Subcutaneous adipose tissue (tissue), 4 donors: ENCODE results near the gene LZTFL1. TPM values are rescaled to one million over a fixed set of nuclear protein-coding genes. Genes with fewer than 3 reads are reported as not detected.

Source experiments
- CTCF ChIP-seq: fragments of 450-650 bp; IDR thresholded peaks from one replicate; pipeline ENCODE4 v1.5.1; 2016; ENCODE audit warnings: low read depth, mild to moderate bottlenecking, control low read depth, antibody characterized with exemption, moderate library complexity
- total RNA-seq, 4 donors: library from RNA; depleted of rRNA; stranded (reverse); fragments of >200 nt; gene quantifications; one replicate each; pipeline ENCODE4 v1.1.0, GENCODE V29; 2016

Gene LZTFL1
- total RNA-seq, 4 donors from 2014 or later = 8.3 to 14.8 (median 9.2) TPM

DNA sequence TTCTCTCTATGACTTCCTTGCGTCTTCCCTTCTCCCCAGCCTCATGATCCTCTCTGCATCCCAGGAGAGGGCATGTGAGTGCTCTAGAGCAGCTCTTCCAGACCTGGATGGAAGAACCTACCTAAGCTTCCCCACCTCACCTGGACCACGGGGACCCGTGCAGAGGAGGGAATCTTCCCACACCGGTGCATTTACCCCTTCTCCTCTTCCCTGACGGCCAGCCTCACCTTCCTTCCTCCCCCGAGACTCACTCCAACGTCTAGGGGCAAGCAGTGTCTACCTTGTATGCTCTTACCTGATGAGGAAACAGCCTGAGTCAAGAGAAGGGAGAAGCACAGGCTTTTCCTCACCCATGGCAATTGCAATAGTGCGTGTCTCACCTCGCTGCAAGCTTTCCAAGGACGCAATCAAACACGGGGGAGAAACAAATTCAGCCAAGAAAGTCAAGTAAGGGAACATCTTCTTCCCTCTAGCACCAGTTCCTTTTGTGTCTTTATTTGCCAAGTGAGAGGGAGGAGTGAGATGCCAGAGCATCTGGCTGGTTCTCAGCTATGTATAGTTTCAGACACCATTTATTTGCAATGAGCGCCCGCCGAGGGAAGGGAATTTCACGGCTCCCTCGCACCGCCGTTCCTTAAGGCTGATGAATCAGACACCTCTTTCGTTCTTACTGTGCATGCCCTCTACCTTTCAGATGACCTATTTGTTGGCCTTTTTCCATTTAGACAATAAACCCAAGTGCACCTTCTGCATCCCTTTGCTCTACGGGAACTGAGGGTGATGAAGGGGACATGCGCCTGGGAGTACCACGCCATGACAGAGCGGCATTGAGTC, 42.7 kb upstream of the LZTFL1 start:
- TF ChIP-seq CTCF = no peak

- TF ChIP-seq CTCF = no peak
Observed at GRCh38 chr3:45881078-45882022, 39.4 kb upstream of the LZTFL1 start.

GRCh38 chr3:45880725-45881077, 38.8 kb upstream of the LZTFL1 start:
- TF ChIP-seq CTCF = no peak

- TF ChIP-seq CTCF = no peak
Observed at GRCh38 chr3:45878124-45878523, 36.2 kb upstream of the LZTFL1 start.

DNA sequence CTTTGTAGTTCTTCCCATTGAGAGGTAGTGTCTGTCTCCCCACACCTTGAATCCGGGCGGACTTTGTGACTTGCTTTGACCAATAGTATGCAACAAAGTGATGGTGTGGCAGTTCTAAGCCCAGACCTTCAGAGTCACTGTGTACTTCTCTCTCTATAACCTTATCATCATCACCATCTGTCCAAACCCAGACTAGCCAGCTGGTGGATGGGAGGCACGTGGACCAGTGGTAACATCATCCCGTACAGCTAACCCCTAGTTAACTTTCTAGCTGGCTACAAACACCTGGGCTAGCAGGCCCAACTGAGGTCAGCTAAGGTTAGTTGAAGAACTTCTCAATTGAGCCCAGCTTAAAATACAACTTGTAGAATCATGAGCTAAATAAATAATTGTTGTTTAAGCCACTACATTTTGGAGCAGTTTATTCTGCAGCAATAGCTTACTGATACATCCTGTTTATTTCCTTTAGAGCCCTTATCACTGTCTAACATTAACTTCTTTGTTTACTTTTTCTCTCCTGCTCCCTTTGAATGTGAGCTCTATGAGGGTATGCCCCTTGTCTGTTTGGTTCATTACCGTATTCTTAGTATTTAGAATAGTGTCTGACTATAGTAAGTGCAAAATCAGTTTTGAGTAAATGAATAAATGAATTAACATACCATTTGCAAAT, 32.9 kb upstream of the LZTFL1 start:
- no peak for TF ChIP-seq CTCF

DNA sequence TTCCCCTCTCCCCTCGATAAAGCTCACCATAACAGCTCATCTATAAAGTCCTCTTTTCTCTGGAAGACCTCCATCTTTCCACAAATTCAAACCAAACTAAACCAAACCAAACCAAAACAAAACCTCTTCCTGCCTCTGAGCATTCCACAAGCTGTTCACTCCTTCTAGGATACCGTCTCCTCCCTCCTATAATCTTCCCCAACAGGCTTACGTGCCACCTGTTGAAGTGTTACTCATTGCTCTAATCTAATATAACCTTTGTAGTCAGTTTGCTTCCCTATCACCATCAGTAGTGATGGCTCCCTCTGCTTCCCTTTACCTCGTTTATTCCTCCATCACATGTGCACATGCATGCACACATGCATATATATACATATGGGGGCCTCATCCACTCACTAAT, 31.7 kb upstream of the LZTFL1 start:
- TF ChIP-seq CTCF = no peak
